NCI-H748 treated with DMSO at 0.1 percent for 48 hours (cell line): ENCODE data around the gene FRMD4B.
"Not testable (repeated sequence)": the region's sequence is repeated elsewhere in the genome, so short reads cannot be mapped to it uniquely, and the experiment has no call there.

Experiments used
- DNase-seq: peaks from one replicate; lab custom pipeline; 2025; lab: John Stamatoyannopoulos, UW

The FRMD4B gene

DNA sequence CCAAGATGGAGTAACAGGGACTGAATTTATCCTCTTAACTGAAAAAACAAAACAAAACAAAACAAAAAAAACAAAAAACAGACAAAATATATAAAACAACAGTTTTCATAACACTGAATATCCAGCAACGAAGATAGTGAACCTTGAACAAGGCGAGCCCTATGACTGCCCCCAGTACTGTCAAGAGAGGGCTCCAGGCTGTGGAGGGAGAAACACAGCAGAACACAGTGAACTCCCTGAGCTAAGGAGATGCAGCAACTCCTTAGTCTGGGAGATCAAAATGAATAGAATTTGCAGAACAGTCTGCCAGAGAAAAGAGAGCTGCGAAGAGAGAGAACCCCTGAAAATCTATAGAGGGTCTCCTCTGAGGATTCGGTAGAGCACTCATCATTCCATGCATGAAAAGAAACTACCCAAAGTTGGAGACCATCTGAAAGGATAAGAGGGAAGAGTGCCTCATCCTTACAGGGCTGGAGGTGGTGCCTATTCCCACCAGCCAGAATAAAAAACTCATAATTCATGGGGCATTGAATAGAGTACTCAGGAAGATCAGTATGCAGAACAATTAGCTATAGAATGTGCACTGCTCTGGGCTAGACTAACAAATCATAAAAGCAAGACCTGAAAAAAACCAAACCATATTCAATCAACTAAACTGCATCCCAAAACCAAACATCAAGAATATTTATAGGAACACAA lies 101.8 kb downstream of the FRMD4B start:
- DNase-seq, result no peak

DNA sequence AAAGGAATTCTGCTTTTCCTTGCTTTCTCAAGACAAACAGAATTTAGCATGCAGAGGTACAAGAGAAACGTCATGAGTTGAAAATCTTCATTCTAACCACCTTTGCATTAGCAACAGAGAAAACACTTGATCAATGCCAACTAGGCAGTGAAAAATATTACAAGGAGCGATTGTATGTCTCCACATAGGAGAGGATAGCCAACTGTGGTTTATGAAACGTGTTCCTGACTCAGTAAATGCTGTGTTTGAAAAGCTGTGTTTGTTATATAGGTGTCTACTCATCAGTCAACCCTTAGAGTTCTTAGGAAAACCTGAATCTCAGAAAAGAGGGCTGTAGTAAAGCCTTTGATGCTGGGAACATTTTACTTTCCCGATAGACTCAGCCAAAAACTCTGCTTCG lies 102.4 kb downstream of the FRMD4B start:
- DNase-seq, result no peak

DNA sequence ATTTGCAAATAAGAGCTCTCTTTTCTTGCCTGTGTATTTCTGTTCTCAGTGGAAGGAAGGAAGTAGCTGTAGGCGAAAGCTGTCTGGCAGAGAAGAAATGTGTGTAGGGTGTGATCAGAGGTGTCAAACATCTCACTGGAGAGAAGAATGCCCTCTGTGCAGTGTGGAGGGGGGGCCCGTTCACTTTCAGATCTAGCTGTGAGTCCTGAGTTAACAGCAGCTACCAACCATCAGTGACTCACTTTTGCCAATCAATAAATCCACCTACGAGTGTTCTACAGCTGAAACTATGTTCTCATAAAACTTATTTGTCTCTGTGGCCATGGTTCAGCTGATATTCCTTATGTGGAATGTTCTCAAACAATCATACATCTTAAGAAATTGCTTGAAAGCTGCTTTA lies 103.7 kb downstream of the FRMD4B start:
- no peak for DNase-seq

DNA sequence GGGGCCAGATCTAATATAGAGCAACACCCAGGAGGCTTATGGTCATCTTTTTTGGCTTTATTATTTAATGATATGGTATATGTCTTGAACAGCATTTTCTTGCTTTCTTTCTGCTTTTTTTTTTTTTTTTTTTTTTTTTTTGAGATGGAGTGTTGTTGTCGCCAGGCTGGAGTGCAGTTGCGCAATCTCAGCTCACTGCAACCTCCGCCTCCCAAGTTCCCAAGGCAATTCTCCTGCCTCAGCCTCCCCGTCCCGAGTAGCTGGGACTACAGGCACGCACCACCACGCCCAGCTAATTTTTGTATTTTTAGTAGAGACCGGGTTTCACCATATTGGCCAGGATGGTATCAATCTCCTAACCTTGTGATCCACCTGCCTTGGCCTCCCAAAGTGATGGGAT lies 108.5 kb downstream of the FRMD4B start:
- not testable (repeated sequence) for DNase-seq

DNA sequence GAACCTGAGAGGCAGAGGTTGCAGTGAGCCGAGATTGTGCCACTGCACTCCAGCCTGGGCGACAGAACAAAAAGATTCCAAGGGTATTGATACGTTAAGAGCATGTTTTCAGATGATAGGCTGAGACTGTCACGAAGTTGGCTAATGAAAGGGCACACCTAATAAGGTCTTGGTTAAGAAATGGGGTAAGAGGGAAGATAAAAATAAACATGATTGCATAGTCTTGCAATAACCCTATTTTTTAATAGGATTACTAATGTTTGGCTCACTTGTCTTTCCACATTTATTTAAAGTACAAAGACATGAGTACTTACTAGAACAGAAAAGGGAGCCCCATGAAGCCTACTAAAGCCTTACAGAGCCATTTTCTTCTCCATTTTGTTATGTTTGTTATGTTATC lies 109.0 kb downstream of the FRMD4B start:
- no peak for DNase-seq

DNA sequence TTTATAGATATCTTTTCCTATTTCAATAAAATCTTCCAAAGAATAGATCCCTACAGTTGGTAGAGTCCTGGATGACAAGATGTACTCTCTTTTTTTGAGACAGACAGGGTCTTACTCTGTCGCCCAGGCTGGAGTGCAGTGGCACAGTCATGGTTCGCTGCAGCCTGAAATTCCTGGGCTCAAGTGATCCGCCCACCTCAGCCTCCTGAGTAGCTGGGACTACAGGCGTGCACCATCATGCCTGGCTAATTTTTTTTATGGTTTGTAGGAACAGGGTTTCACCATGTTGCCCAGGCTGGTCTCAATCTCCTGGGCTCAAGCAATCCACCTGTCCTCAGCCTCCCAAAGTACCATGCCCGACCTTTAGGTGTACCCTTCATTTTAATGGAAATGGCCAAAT lies 109.7 kb downstream of the FRMD4B start:
- not testable (repeated sequence) for DNase-seq

DNA sequence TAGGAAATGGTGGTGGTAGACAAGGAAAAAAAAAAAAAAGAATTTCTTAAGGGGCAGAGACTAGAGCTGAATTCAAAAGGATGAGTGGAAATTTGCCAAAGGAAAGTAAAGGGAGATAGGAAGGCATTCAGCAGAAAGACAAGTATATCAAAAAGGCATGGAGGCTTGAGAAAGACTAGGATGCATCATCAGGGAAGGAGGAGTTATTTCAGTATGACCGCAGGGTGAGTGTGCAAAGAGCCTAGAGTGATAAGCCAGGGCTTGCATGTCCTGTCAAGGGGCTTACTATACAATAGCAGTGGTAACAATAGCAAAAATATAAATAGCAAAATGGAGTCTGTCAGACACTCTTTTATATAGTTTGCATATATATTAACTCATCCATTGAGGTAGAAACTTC lies 112.0 kb downstream of the FRMD4B start:
- DNase-seq, result no peak

DNA sequence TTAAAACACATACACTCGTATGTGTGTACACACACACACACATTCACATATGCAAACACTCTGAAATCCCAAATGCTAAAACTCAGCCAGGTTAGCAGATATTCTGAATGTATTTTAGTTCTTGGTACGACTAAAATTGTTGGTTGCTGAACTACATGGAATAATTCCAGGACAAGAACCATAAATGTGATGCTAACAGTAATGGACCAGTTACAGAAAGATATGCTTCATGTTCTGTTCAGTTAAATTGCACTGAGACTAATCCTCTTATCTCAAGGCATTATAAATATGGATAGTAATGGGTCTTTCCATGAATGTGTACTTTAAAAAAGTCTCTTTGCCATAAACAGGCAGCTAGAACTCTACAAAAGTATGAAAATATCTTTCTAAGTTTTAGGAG lies 113.3 kb downstream of the FRMD4B start:
- DNase-seq, result no peak

DNA sequence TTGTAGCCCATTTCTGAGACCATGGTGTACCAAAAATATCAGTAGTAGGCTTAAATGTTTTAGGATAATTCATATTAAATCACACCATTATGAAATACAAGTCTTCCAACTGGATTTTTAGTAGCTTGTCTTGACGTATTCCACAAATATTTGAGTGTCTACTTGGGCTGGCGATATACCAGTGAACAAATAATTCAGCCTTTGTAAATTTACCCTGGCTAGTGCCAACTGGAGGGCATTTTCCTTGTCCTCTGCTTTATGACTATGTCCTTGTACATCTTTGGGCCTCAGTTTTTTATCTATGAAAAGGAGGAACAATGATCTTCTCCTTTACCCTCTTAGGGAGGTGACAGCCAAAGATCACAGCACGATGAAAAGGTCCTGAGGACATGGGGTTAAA lies 114.8 kb downstream of the FRMD4B start:
- no peak for DNase-seq

DNA sequence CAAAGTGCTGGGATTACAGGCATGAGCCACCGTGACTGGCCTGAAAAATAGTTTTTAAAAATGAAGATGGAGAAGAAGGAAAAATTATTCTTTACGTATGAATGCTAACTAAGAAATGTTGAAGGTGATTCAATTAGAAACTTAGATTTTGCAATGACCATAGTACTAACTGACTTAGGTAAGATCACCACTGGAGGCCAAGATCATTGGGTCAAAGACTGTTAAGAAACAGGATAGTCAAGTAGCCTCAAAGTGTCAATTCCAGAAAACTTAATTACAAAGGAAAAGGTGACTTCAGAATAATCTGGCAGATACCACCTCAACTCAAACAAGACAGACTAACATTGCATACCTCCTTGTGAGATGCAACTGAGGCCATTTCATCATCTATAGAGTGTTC lies 119.3 kb downstream of the FRMD4B start:
- DNase-seq, result no peak

DNA sequence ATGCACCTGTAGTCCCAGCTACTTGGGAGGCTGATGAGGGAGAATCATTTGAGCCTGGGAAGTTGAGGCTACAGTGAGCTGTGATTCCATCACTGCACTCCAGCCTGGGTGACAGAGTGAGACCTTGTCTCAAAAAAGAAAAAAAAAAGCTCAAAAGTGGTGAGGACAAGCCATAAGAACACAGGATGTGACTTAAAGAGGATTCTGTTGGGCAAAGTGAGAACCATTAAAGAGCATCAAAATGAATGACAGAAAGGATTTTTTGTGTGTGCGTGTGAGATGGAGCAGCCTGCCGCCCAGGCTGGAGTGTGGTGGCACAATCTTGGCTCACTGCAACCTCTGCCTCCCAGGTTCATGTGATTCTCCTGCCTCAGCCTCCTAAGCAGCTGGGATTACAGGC lies 119.8 kb downstream of the FRMD4B start:
- DNase-seq, result not testable (repeated sequence)

DNA sequence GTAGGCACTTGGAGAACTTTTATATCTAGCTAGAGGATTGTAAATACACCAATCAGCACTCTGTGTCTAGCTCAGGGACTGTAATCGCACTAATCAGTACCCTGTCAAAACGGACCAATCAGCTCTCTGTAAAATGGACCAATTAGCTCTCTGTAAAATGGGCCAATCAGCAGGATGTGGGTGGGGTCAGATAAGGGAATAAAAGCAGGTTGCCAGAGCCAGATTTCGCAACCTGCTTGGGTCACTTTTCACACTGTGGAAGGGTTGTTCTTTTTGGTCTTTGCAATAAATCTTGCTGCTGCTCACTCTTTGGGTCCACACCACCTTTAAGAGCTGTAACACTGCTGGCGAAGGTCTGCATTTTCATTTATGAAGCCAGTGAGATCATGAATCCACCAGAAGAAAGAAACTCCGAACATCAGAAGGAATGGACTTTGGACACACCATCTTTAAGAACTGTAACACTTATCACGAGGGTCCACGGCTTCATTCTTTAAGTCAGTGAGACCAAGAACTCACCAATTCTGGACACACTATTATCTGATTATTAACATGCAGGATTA lies 125.0 kb downstream of the FRMD4B start:
- not testable (repeated sequence) for DNase-seq

DNA sequence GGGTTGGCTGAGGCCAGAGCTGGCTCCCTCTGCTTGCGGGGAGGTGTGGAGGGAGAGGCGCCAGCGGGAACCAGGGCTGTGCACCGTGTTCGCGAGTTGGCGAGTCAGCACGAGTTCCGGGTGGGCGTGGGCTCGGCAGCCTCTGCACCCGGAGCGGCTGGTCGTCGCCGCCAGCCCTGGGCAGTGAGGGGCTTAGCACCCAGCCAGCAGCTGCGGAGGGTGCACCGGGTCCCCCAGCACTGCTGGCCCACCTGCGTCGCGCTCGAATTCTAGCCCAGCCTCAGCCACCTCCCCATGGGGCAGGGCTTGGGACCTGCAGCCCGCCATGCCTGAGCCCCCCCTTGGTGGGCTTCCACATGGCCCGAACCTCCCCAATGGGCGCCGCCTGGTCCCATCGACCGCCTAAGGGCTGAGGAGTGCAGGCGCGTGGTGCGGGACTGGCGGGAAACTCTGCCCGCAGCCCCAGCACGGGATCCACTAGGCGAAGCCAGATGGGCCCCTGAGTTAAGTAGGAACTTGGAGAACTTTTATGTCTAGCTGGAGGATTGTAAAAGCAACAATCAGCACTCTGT lies 125.6 kb downstream of the FRMD4B start:
- no peak for DNase-seq

DNA sequence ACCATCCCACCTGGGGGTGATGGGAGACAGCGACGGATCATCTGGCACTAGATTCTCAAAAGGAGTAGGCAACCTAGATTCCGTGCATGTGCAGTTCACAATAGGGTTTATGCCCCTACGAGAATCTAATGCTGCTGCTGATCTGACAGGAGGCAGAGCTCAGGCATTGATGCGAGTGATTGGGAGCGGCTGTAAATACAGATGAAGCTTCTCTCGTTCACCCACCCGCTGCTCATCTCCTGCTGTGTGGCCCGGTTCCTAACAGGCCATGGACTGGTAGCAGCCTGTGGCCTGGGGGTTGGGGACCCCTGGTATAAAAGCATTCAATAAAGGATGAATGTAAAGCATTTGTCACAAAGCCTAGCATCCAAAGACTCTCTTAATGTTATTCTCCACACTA lies 126.8 kb downstream of the FRMD4B start:
- DNase-seq, result no peak

DNA sequence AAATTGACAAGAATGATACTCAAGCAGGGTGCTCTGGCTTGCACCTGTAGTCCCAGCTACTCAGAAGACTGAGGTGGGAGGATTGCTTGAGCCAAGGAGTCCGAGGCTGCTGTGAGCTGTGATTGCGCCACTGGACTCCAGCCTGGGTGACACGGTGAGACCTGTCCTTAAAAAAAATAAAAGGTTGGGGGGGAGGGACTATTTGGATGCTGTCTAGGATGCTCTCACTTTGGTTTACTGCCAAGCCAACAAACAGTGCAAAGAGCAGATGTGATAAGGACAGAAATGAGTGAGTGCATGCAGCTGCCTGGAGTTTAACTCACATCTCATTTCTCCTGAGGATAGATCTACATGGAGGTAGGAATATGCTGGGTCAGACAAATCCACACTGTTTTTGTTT lies 130.0 kb downstream of the FRMD4B start:
- DNase-seq, result no peak

DNA sequence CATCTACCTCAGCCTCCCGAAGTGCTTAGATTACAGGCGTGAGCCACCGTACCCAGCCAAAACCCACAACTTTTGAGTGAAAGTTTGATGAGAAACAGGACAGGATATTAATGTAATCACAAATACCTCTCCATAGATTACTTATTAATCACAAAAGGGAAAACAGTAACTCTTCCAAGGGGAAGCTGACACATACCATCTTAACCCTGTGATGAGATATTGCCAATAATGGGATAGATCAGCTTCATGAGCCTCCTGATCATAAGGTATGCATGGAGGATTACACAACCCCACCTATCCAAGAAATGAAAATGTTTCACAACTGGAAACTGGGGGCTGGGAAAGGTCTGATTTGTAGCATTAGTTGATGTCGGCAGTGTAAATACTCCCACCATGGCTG lies 131.5 kb downstream of the FRMD4B start:
- DNase-seq, result no peak

DNA sequence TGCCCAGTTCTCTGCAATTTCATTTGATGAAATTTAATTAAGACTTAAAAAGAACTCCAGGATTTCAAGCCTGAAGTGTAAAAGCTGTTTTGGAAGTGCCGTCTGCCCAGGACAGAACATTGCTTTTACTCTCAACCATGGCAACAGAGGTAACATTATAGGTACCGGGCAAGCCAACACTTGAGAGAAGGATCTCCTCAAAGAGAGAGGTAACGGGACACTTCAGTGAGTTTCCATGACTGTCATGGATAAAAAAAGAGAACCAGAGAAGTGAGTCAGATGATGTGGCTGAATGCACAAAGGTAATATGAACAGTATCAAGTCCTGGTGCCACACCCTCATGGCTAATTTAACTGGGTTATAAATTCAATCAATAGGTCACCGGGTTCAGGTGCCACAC lies 133.3 kb downstream of the FRMD4B start:
- DNase-seq, result no peak

DNA sequence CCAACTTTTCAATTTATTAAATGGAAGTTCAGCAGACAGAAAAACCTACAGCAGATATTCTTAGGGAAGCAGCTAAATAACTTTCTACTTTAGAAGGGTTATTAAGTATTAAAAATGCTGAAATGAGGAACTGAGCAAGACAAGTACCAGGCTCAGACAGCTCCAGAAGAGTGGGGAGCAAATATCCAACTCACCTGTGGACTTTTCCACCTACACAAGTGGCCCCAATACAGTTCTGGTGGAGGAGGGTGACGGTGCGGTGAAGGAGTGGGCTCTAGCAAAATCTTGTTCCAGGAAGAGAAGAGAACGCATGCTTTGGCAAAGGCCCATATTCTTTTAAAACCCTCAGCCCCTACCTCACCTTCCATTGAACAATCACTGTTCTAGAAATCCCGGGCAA lies 133.7 kb downstream of the FRMD4B start:
- no peak for DNase-seq

DNA sequence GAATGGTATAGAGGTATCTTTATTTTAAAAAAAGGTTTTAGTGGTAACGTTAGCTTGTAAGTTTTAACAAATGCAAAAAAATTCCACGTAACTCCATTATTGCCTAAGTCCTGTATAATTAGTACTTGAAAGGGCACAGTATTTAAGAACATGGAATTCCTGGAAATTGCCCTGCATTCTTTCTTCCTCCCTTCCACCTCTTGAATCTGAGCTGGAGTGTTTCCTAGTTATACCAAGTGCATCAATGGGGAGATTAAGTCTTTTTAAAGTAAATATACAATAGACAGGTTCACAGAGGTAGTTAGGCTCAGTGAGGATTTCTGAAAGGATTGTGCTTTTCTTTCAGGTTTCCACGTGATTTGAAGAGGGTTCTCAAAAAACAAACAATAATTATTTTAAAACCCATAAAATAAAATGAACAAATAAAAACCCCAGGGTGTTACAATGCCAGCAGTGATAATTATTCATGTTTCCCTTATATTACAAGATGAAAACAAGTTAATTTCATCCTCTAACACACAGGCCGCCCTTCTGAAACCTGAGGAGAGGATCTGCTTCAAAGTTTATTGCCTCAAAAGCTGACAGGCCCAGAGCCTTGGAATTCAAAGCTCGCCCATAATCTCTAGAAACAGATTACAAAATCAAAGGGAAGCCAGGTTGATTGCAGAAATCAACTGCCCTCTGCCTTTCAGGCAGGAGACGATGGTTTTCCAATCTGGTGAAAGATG lies 134.6 kb downstream of the FRMD4B start:
- peak; percentile 12 for DNase-seq

DNA sequence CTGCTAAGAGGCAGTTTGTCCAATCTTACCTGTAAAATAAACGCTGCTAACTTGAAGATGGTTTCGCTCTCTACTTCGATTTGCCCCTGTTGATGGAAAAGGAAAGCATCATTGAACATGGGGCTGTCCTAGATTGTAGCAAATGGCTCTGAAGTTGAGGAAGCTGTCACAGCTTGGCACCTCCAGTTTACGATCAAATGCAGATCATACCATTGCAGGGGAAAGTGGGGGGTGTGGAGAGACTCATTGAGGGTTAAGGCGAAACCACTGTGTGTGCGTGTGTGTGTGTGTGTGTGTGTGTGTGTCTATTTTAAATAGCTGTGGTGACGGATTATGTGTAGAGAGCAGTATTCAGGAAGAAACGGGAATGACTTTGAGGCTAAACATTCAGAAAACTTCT lies 135.9 kb downstream of the FRMD4B start:
- DNase-seq, result peak; percentile 80

DNA sequence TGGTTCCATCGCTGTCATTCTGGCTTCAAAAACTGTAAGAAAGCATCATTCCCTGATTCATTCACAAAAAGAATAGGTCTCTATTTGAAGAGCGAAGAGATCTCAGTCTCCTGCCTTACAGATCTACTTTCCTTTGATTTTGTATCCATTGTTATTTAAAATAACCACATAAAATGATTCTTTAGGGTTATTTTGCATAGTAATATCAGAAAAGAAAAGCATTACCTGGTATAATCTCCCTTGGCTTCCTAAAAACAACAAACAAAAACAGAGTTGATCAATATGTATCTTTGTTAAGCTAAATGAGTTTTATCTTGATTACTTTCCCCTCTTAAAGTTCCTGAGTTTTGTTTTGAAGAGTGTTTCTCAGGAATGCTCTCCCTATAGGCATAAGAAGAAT lies 136.9 kb downstream of the FRMD4B start:
- no peak for DNase-seq

DNA sequence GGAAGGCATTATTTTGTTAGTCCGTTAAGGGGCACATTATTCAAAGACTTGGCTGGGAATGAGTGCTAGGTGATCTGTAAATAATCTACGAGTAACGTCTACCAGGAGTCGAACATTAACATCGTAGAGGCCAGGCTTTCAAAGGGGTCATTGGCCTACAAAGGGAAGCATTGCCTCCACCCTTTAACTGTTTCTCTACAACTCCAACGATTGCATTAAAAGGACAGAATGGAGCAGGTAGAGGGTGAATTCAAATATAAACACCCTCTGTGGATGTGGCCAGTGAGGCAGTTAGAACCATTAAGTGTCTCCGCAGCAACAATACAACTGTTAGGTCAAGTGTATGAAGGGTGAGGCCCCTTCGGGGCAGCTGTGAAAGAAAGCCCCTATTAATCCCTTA lies 137.5 kb downstream of the FRMD4B start:
- peak; percentile 59 for DNase-seq

DNA sequence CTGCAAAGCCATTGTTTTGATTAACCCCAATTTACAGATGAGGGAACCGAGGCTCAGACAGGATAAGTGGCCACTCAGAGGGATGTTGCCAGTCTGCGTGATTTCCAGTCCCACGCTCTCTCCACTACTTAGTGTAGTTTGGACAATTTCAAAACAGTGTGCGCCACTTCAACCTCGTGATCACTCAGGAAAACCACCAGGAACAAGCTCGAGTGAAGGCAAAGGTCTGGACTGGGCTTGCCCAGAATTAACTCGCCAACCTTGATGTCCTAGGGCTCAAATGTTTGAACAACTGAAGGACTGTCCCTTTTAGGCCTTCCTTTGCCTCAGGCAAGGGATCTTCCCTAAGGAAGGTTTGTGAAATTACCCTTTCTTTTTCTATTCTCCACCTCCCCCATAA lies 139.3 kb downstream of the FRMD4B start:
- DNase-seq, result no peak
